HG03045 (cell line): ENCODE data around the gene NKG7.

Experiments
- ATAC-seq: cut with Tn5 transposase; IDR thresholded peaks from one replicate; pipeline ENCODE4 v1.9.1; 2021; ENCODE audit warnings: mild to moderate bottlenecking, moderate library complexity; ENCODE audit not compliant: unreplicated experiment

NKG7 gene

GRCh38 chr19:51338563-51339312 is 33.7 kb downstream of the NKG7 start:
- peak; percentile 55 for ATAC-seq

- ATAC-seq: no peak
These were observed 34.4 kb downstream of the NKG7 start for GRCh38 chr19:51337861-51338562.

GRCh38 chr19:51337141-51337860 is 35.2 kb downstream of the NKG7 start:
- ATAC-seq: no peak

GRCh38 chr19:51333836-51334460 is 38.5 kb downstream of the NKG7 start:
- no peak for ATAC-seq

- no peak for ATAC-seq
These were observed 40.7 kb downstream of the NKG7 start for GRCh38 chr19:51331716-51332115.

- ATAC-seq: no peak
These were observed 41.3 kb downstream of the NKG7 start for GRCh38 chr19:51331193-51331592.

GRCh38 chr19:51330366-51330765 is 42.1 kb downstream of the NKG7 start:
- ATAC-seq: no peak

GRCh38 chr19:51329411-51329810 is 43.0 kb downstream of the NKG7 start:
- no peak for ATAC-seq

GRCh38 chr19:51327066-51328001 is 45.1 kb downstream of the NKG7 start:
- ATAC-seq: no peak

- ATAC-seq: no peak
These were observed 46.0 kb downstream of the NKG7 start for GRCh38 chr19:51326216-51327065.

- no peak for ATAC-seq
These were observed 47.1 kb downstream of the NKG7 start for GRCh38 chr19:51325161-51325976.

GRCh38 chr19:51324167-51324481 is 48.3 kb downstream of the NKG7 start:
- ATAC-seq: no peak

GRCh38 chr19:51323481-51324166 is 48.8 kb downstream of the NKG7 start:
- ATAC-seq: no peak

GRCh38 chr19:51321799-51322198 is 50.7 kb downstream of the NKG7 start:
- ATAC-seq: no peak
